Measurements from ENCODE around the gene AZGP1.
"Not testable (repeated sequence)": the region's sequence is repeated elsewhere in the genome, so short reads cannot be mapped to it uniquely, and the experiment has no call there.

The AZGP1 gene

DNA sequence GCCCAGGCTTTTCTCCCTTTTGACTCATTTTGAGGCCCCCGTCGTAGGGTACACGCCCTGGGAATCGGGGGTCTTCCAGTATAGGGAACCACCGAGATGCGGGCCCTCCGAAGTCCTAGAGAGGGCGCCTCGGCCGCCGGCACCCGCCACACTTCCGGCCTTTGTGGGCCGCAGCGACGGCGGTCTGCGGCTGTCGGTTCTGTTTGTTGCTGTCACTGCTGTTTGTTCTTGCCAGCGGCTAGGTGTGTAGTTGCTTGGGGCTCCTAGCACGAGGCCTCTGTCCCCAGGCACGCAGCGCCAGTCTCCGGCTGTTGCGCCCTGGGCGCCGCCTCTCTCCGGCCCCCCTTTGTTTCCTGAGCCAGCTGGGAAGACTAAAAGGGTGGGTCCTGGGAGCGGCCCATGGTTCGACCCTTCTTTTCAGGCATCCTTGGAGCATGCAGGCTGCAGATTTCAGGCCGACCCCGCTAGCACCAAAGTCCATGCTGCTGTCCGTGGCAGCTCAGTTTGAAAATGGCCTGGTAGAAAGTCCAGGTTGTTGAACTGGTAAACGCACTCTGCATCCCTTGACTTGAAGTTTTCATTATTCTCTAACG lies 21.8 kb upstream of the AZGP1 start:
- no peak for DNase-seq (ENCODE audit: low spot score)

DNA sequence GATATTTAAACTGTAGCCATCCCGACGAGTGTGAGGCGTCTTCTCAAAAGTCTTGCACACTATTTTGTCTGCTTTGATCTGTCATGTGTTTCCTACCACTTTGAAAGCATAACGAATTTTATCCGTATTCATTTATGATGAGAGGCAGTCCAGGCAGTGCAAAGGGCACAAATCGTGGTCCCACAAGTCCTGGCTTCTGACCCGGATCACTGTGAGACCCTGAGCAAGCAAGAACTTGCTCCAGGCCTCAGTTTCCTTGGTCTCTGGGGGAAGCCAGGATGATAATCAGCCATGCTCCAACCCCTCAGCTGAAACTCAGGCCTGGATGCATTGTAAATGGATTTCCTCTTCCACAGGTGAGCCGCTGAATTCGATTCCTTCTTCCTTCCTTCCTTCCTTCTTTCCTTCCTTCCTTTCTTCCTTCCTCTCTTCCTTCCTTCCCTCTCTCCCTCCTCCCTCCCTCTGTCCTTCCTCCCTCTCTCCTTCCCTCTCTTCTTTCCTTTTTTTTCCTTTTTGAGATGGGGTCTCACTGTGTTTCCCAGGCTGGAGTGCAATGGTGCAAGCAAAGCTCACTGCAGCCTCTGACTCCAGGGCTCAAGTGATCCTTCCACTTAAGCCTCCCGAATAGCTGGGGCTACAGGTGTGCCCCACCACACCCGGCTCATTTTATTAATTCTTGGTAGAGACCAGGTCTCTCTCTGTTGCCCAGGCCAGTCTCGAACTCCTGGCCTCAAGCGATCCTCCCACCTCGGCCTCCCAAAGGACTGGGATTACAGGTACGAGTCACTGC lies 21.1 kb upstream of the AZGP1 start:
- DNase-seq (ENCODE audit: low spot score) = no peak

DNA sequence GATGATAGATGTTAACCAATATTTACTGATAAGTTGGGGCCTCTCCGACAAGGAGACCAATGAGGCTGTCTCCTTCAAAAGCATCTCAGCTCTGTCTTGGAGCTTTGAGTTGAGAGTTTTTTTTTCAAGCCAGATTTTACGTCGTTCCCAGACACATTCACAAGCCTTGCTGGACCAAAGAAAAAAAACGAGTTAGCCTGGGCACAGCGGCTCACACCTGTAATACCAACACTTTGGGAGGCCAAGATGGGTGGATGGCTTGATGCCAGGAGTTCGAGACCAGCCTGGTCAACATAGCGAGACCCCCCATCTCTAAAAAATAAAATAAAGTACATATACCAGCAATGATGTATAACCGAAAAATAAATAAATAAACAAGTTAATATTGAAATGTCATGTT lies 19.0 kb upstream of the AZGP1 start:
- no peak for DNase-seq (ENCODE audit: low spot score)

DNA sequence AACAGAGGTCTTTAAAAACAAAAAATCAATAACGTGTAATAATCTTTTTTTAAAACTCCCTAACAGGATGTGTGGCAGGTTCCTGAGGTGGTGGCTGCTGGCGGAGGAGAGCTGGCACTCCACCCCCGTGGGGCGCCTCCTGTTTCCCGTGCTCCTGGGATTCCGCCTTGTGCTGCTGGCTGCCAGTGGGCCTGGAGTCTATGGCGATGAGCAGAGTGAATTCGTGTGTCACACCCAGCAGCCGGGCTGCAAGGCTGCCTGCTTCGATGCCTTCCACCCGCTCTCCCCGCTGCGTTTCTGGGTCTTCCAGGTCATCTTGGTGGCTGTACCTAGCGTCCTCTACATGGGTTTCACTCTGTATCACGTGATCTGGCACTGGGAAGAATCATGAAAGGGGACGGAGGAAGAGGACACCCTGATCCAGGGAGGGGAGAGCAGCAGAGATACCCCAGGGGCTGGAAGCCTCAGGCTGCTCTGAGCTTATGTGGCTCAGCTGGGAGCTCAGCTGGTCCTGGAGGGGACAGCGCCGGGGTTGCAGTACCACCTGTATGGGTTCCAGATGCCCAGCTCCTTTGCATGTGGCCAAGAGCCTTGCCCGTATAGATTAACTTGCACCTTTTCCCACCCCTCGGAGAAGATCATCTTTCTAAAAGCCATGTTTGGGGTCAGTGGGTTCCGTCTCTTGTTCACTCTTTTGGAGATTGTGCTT lies 16.7 kb upstream of the AZGP1 start:
- DNase-seq (ENCODE audit: low spot score) = no peak

DNA sequence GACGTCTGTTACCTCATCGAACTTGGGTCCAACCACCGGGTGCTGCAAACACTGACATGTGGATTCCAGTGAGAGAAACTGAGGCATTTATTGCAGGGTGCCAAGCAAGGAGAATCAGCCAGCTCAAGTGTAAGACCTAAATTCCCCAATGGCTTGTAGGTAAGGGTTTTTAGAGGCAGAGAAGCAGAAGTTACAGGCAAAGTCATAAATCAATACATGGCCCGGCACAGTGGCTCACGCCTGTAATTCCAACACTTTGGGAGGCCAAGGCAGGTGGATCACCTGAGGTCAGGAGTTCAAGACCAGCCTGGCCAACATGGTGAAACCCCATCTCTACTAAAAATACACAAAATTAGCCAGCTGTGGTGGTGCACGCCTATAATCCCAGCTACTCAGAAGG lies 15.7 kb upstream of the AZGP1 start:
- not testable (repeated sequence) for DNase-seq (ENCODE audit: low spot score)

DNA sequence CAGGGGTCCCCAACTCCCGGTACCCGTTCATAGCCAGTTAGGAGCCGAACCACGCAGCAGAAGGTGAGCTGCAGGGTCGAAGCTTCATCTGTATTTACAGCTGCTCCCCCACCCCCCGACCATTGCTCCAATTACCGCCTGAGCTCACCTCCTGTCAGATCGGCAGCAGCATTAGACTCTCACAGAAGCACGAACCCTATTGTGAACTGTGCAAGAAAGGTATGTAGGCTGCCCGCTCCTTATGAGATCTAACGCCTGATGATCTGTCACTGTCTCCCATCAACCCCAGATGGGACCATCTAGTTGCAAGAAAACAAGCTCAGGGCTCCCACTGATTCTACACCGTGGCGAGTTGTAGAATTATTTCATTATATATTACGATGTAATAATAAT lies 14.6 kb upstream of the AZGP1 start:
- no peak for DNase-seq (ENCODE audit: low spot score)

DNA sequence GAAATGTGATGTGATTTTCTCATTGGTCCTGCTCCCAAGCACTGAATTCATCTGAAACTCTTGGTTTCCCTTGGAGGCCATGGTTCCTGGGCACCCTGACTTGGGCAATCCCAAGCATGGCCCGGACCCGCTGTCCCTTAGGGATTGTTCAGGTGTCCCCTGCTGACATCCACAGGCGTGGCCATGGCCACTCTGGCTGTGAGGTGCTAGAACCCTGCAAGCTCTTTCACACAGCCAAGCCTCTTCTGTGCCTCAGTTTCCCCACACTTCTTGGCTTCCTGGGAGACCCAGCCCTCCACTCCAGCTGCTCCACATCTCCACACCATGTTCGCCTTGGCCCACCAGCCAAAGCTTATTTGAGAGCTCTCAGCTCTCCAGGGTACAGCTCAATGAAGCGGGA lies 12.0 kb upstream of the AZGP1 start:
- DNase-seq (ENCODE audit: low spot score) = no peak

DNA sequence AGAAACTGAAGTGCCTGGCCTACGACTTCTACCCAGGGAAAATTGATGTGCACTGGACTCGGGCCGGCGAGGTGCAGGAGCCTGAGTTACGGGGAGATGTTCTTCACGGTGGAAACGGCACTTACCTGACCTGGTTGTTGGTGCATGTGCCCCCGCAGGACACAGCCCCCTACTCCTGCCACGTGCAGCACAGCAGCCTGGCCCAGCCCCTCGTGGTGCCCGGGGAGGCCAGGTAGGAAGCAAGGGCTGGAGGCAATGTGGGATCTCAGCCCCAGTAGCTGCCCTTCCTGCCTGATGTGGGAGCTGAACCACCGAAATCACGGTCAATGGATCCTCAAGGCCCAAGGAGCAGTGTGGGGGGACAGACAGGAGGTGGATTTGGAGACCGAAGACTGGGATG lies 11.5 kb upstream of the AZGP1 start:
- DNase-seq (ENCODE audit: low spot score) = not testable (repeated sequence)

DNA sequence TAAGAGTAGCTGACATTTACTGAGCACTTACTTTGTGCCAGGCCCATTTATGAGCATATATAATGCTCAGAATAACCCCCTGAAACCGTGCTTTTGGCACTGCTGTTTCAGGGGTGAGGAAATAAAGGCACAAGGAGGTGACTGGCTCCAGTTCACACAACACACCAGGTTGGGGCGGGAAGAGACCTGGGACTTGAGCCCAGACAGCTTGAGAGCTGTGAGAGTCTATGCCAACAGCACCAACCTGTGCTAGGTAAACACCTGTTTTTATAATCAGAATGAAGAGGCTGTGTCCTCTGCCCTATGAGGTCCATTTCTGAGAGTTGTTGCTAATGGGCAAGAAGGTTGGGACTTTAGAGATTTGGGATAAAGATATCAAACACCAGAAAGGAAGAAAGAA lies 8.8 kb upstream of the AZGP1 start:
- DNase-seq (ENCODE audit: low spot score) = no peak

DNA sequence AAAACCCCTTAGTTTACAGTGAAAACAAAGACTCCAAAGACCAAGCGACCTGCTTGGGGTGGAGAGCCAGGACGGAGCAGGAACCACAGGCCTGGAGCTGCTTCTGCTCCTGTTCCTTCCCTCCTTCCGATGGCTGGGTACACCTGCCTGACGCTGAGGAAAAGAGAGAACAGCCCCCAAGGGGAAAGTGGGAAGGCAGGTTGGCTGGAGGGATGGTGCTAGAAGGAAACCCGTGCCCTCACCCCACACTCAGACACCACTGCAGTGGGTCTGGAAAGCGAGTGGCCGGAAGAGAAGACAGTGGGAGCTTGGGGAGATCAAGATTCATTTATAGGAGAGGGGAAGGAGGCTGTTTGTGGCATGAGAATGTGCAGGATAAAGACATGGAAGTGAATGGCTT lies 5.2 kb upstream of the AZGP1 start:
- DNase-seq (ENCODE audit: low spot score) = not testable (repeated sequence)

DNA sequence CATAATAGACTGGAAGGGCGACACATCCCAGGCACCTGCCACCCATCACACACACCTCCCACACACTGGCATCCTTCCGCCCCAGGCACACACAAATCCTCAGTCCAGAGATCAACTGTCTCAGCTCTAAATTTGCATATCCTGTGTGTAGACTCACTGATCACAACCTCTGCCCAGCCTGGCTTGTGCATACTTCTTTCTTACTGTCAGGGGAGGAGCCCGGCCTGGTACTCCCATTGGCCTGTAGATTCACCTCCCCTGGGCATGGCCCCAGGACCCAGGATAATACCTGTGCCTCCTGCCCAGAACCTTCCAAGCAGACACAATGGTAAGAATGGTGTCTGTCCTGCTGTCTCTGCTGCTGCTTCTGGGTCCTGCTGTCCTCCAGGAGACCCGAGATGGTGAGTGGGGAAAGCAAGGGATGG lies 4.6 kb upstream of the AZGP1 start:
- DNase-seq (ENCODE audit: low spot score) = not testable (repeated sequence)

DNA sequence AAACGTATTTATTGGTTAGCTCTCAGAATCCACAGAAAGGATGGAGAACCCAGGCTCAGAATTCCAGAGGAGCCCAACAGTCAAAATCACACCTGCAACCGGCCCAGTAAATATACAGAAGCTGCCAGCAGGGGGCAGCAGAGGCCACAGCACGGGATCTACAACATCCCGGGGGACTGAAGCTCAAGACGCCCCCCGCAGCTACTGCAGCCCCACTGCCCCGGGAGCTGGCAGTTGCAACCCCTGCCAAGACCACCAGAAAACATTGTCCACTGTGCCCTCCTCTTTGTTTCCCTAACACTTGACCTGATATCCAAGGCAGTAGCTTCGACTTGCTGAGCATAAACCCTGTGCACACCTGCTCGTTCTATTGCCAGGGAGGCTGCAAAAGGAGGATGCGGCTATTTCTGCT lies 4.0 kb upstream of the AZGP1 start:
- not testable (repeated sequence) for DNase-seq (ENCODE audit: low spot score)

DNA sequence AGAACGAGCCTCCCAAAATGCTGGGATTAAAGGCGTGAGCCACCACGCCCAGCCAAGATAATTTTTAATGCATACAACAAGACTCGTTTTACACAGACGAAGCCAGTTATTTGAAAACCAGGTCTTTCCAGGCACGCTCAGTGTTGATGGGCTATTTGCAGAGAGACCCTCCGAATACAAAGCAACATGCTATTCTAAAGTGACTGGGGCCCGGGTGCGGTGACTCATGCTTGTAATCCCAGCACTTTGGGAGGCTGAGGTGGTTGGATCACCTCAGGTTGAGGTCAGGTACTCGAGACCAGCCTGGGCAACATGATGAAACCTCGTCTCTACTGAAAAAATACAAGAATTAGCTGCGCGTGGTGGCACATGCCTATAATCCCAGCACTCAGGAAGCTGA lies 795 bp upstream of the AZGP1 start:
- DNase-seq (ENCODE audit: low spot score) = no peak

DNA sequence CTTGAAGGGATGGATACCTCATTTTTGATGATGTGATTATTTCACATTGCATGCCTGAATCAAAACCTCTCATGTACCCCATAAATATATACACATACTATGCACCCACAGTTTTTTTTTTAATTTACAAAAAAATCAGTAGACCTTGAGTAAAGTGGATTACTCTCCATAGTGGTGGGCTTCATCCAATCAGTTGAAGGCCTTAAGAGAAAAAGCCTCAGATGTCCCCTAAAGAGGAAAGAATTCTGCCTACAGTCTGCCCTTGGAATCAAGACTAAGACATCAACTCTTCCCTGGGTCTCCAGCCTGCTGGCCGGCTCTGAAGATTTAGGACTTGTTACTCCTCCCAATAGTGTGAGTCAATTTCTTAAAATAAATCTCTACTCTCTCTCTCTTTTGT lies 1.1 kb downstream of the AZGP1 start:
- DNase-seq (ENCODE audit: low spot score) = no peak

DNA sequence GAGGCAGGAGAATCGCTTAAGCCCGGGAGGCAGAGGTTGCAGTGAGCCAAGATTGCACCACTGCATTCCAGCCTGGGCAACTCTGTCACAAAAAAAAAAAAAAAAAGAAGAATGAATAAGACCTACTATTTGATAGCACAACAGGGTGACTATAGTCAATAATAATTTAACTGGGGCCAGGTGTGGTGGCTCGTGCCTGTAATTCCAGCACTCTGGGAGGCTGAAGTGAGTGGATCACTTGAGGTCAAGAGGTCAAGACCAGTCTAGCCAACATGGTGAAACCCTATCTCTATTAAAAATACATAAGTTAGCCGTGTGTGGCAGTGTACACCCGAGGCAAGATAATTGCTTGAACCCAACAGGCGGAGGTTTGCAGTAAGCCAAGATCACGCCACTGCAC lies 2.0 kb downstream of the AZGP1 start:
- not testable (repeated sequence) for DNase-seq (ENCODE audit: low spot score)

DNA sequence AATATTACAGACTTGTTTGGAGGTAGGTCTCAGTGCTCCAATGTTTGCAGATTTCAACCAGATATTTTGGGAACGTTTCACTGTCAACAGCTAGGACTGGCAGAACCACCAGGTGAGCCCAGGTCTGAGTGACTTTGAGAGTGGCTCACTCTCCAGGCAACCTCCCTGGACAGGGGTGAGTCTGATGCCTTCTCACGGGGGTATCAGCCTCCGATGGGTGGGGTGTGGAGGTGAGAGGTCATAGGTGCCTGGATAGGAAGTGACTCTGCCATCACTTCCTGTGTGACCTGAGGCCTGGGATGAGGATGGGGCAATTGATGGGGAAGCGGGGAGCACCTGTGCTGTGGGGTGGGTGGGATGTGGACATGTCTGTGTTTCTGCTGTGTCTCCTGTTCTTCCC lies 4.6 kb downstream of the AZGP1 start:
- no peak for DNase-seq (ENCODE audit: low spot score)

DNA sequence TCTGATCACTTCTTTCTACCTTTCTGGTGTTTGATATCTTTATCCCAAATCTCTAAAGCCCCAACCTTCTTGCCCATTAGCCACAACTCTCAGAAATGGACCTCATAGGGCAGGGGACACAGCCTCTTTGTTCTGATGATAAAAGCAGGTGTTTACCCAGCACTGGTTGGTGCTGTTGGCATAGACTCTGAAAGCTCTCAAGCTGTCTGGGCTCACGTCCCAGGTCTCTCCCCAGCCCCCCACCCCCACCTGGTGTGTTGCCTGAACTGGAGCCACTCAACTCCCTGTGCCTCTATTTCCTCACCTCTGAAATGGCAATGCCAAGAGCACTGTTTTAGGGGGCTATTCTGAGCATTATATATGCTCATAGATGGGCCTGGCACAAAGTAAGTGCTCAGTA lies 6.0 kb downstream of the AZGP1 start:
- not testable (repeated sequence) for DNase-seq (ENCODE audit: low spot score)

DNA sequence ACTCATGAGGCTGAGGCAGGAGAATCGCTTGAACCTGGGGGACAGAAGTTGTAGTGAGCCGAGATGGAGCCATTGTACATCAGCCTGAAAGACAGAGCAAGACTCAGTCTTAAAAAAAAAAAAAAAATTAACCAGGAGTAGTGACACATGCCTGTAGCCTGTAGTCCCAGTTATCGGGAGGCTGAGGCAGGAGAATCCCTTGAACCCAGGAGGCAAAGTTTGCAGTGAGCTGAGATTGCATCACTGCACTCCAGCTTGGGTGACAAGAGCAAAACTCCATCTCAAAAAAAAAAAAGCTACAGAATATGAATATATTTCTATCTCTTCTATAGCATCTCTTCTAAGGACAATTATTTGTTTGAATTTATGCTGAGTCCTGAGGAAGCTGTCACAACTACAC lies 6.5 kb downstream of the AZGP1 start:
- no peak for DNase-seq (ENCODE audit: low spot score)

DNA sequence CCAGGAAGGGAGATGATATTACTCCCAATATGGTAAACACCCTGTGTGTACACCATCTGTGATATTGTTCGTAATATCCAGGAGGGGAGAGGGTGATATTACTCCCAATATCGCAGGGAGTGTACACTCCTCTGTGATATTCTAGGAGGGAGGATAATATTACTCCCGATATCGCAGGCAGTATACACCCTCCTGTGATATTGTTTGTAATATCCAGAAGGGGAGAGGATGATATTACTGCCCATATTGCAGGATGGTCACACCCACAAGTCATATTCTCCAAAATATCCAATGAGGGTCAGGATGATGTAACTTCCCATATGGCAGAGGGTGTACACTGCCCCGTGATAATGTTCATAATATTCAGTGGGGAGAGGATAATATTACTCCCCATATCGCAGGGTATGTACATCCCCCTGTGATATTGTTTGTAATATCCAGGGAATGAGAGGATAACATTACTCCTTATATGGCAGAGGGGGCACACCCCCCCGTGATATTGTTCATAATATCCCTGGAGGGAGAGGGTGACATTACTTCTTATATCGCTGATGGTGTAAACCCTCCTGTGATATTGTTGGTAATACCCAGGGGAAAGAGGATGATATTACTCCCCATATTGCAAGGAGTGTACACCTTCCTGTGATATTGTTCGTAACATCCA lies 17.1 kb downstream of the AZGP1 start:
- no peak for DNase-seq (ENCODE audit: low spot score)

DNA sequence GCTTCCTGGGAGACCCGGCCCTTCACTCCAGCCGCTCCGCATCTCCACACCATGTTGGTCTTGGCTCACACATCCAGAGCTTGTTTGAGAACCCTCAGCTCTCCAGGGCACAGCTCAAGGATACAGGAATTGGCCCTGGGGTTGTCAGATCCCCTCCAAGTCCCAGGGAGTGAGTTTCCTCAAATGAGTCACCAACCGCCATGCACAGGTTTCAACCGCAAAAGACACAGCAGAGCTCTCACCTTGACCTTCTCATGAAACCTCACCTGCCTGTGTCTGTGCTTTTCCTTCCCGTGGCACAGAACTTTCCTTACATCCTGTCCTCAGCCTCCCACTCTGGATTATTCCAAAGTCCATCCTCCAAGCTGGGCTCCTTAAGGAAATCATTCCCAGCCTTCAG lies 20.6 kb downstream of the AZGP1 start:
- no peak for DNase-seq (ENCODE audit: low spot score)

DNA sequence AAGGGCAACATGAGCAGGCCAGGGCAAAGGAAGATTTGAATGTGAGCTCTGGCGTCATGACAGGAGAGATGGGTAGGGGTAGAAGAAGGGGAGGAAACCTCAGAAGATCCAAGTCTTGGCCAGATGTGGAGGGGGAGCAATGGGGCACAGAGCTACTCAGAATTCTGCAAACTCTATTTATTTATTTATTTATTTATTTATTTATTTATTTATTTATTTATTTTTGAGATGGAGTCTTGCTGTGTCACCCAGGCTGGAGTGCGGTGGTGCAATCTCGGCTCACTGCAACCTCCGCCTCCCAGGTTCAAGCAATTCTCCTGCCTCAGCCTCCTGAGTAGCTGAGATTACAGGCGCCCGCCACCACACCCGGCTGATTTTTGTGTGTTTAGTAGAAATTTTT lies 21.2 kb downstream of the AZGP1 start:
- DNase-seq (ENCODE audit: low spot score) = not testable (repeated sequence)

DNA sequence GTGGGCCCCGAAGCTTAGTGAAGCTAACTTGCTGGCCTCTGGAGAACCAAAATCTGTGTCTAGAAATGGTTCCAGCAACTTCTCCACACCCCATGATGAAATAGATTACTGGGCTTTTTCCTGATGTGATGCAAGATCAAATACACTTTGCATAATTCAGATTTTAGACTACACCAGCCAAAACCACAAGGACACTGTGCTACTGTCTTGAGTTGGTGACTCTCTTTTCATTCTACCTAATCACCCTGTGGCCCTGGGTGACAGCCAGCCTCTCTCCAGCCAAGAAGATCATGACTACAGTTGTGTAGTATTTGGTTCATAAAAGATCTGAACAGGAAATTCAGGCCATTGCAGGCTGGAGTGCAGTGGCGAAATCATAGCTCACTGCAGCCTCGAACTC lies 22.2 kb downstream of the AZGP1 start:
- DNase-seq (ENCODE audit: low spot score) = no peak

DNA sequence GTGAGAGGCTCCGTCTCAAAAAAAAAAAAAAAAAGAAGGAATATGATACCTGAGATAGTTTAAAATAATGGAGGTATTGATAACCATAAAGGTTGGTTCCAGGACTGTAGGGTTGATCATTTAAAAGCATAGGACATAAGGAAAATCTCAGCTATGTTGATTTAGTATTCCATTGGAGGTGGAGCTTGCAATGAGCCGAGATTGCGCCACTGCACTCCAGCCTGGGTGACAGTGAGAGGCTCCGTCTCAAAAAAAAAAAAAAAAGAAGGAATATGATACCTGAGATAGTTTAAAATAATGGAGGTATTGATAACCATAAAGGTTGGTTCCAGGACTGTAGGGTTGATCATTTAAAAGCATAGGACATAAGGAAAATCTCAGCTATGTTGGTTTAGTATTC lies 23.2 kb downstream of the AZGP1 start:
- not testable (repeated sequence) for DNase-seq (ENCODE audit: low spot score)

Data from HuH-7 (cell line).